H1 (cell line): ENCODE results near the gene NEK3. TPM values are rescaled to one million over a fixed set of nuclear protein-coding genes. Genes with fewer than 3 reads are reported as not detected.
A peak's percentile ranks its signal among the peaks of the same experiment; 100 is the strongest.
"Not testable (repeated sequence)": the region's sequence is repeated elsewhere in the genome, so short reads cannot be mapped to it uniquely, and the experiment has no call there.

ENCODE experiments used
- CTCF ChIA-PET: fragments of 300-600 bp; sonication (Branson Sonifier 250); formaldehyde crosslinking; loops from one replicate; lab custom pipeline; 2021; ENCODE audit not compliant: partially characterized antibody; lab: Charles Lee
- POLR2A ChIA-PET: fragments of 300-600 bp; sonication (Branson Sonifier 250); formaldehyde crosslinking; loops from one replicate; lab custom pipeline; 2021; ENCODE audit warnings: inconsistent platforms; ENCODE audit not compliant: partially characterized antibody; lab: Charles Lee
- DNase-seq, 2 experiments: peaks; one replicate each; pipeline versions ENCODE4 v3.0.0 to v3.0.0-alpha.2; 2010 to 2022; ENCODE audit warnings: low spot score in 2 of 2, low read depth in 1 of 2, mixed read lengths in 1 of 2
- FAIRE-seq: peaks from 2 replicates; lab custom pipeline; 2011; peaks lifted over from hg19 to GRCh38; lab: Jason Lieb, UNC
- H2AFZ ChIP-seq: 2 replicates; pipeline ENCODE4 v1.8.1; 2012; ENCODE audit warnings: low read length, inconsistent platforms
- H2AK5ac ChIP-seq: 2 replicates; pipeline ENCODE4 v1.6.1; 2013; ENCODE audit warnings: low read depth, low read length
- H2BK120ac ChIP-seq: replicated peaks from 2 replicates; pipeline ENCODE3; 2013; ENCODE audit warnings: low read depth, low read length, inconsistent platforms
- H2BK12ac ChIP-seq: 2 replicates; pipeline ENCODE4 v1.6.1; 2013; ENCODE audit warnings: low read depth, low read length
- H2BK15ac ChIP-seq: 2 replicates; pipeline ENCODE4 v1.6.1; 2013; ENCODE audit warnings: low read length
- H2BK20ac ChIP-seq: 2 replicates; pipeline ENCODE4 v1.6.1; 2013; ENCODE audit warnings: low read length
- H2BK5ac ChIP-seq: 2 replicates; pipeline ENCODE4 v1.6.1; 2013; ENCODE audit warnings: low read depth, low read length
- H3K14ac ChIP-seq: 2 replicates; pipeline ENCODE4 v1.6.1; 2013; ENCODE audit warnings: inconsistent platforms; ENCODE audit not compliant: insufficient read length
- H3K18ac ChIP-seq: 2 replicates; pipeline ENCODE4 v1.6.1; 2013; ENCODE audit warnings: low read length; ENCODE audit errors: extremely low read depth
- H3K23ac ChIP-seq: 2 replicates; pipeline ENCODE4 v1.6.1; 2013; ENCODE audit warnings: inconsistent platforms; ENCODE audit not compliant: insufficient read length
- H3K23me2 ChIP-seq: 2 replicates; pipeline ENCODE4 v1.6.1; 2013; ENCODE audit warnings: low read depth, low read length
- H3K27ac ChIP-seq: 2 replicates; pipeline ENCODE4 v1.6.1; 2011; ENCODE audit warnings: low read depth, low read length, inconsistent platforms
- H3K27me3 ChIP-seq, 4 experiments: replicated peaks in 1 of 4; 1 replicate in 1 of 4; 2 replicates in 3 of 4; pipeline versions ENCODE4 v1.6.1 to v1.8.1; 2011 to 2013; ENCODE audit warnings: low read length in 3 of 4, mild to moderate bottlenecking in 3 of 4, inconsistent platforms in 2 of 4, mixed read lengths in 2 of 4, moderate library complexity in 1 of 4; ENCODE audit not compliant: control insufficient read depth in 3 of 4, insufficient read depth in 3 of 4; ENCODE audit errors: extremely low read depth in 1 of 4
- H3K36me3 ChIP-seq, 4 experiments: 2 replicates each; pipeline versions ENCODE4 v1.6.1 to v1.8.1; 2011 to 2013; ENCODE audit warnings: mild to moderate bottlenecking in 4 of 4, low read length in 3 of 4, moderate library complexity in 2 of 4, control low read depth in 1 of 4, inconsistent platforms in 1 of 4; ENCODE audit not compliant: insufficient read depth in 4 of 4, control insufficient read depth in 2 of 4
- H3K4ac ChIP-seq: replicated peaks from 2 replicates; pipeline ENCODE3; 2013; ENCODE audit warnings: low read length, low read depth, mixed read lengths, inconsistent platforms; ENCODE audit not compliant: insufficient read length
- H3K4me1 ChIP-seq, 4 experiments: replicated peaks in 1 of 4; 1 replicate in 1 of 4; 2 replicates in 3 of 4; pipeline versions ENCODE4 v1.6.1 to v1.8.1; 2011 to 2013; ENCODE audit warnings: low read length in 3 of 4, inconsistent platforms in 2 of 4, mixed read lengths in 1 of 4; ENCODE audit not compliant: insufficient read depth in 4 of 4, control insufficient read depth in 3 of 4
- H3K4me2 ChIP-seq, 2 experiments: 2 replicates each; pipeline versions ENCODE4 v1.6.1 to v1.8.1; 2011 to 2013; ENCODE audit warnings: low read depth in 2 of 2, low read length in 2 of 2, control low read depth in 1 of 2, inconsistent platforms in 1 of 2, mild to moderate bottlenecking in 1 of 2; ENCODE audit not compliant: insufficient read depth in 1 of 2
- H3K4me3 ChIP-seq, 4 experiments: fragments of 200-600, 300-600 bp in 1 of 4; sonication (generic), shearing (Covaris generic), sonication (Bioruptor Twin) in 1 of 4; 2 replicates each; pipeline versions ENCODE4 v1.5.1 to v1.8.1; 2011 to 2016; ENCODE audit warnings: low read length in 4 of 4, low read depth in 3 of 4, control low read depth in 2 of 4, inconsistent platforms in 2 of 4, mild to moderate bottlenecking in 2 of 4, mixed read lengths in 1 of 4, moderate library complexity in 1 of 4; ENCODE audit not compliant: insufficient read depth in 2 of 4; ENCODE audit errors: extremely low read depth in 1 of 4
- H3K56ac ChIP-seq: replicated peaks from 2 replicates; pipeline ENCODE3; 2013; ENCODE audit warnings: low read depth, mild to moderate bottlenecking, mixed read lengths, low read length, inconsistent platforms; ENCODE audit not compliant: insufficient read length
- H3K79me1 ChIP-seq: 2 replicates; pipeline ENCODE4 v1.6.1; 2013; ENCODE audit warnings: low read depth, low read length, control low read depth
- H3K79me2 ChIP-seq, 2 experiments: 2 replicates each; pipeline versions ENCODE4 v1.6.1 to v1.8.1; 2012 to 2013; ENCODE audit warnings: low read length in 2 of 2, mild to moderate bottlenecking in 2 of 2, inconsistent platforms in 1 of 2; ENCODE audit not compliant: insufficient read depth in 2 of 2, control insufficient read depth in 1 of 2
- H3K9ac ChIP-seq, 4 experiments: replicated peaks in 1 of 4; 1 replicate in 1 of 4; 2 replicates in 3 of 4; pipeline versions ENCODE4 v1.6.1 to v1.8.1; 2011 to 2013; ENCODE audit warnings: low read depth in 3 of 4, low read length in 3 of 4, control low read depth in 2 of 4, mild to moderate bottlenecking in 2 of 4, moderate library complexity in 2 of 4, inconsistent platforms in 1 of 4; ENCODE audit errors: extremely low read depth in 1 of 4
- H3K9me3 ChIP-seq, 2 experiments: 2 replicates each; pipeline versions ENCODE4 v1.6.1 to v1.8.1; 2012 to 2013; ENCODE audit warnings: mild to moderate bottlenecking in 2 of 2, moderate library complexity in 2 of 2, control low read depth in 1 of 2, inconsistent platforms in 1 of 2, low read depth in 1 of 2, low read length in 1 of 2, mixed read lengths in 1 of 2; ENCODE audit not compliant: insufficient read depth in 2 of 2
- H4K20me1 ChIP-seq, 2 experiments: replicated peaks in 1 of 2; 2 replicates each; pipeline versions ENCODE3 to v1.8.1; 2011 to 2013; ENCODE audit warnings: inconsistent platforms in 2 of 2, low read length in 2 of 2, mild to moderate bottlenecking in 1 of 2; ENCODE audit not compliant: insufficient read depth in 2 of 2, control insufficient read depth in 1 of 2
- H4K5ac ChIP-seq: 2 replicates; pipeline ENCODE4 v1.6.1; 2013; ENCODE audit warnings: low read length, low read depth, mixed read lengths, inconsistent platforms; ENCODE audit not compliant: insufficient read length
- H4K8ac ChIP-seq: 2 replicates; pipeline ENCODE4 v1.8.0; 2013; ENCODE audit warnings: mild to moderate bottlenecking, moderate library complexity, low read length, inconsistent platforms; ENCODE audit not compliant: insufficient read depth; ENCODE audit errors: extremely low read depth
- H4K91ac ChIP-seq: replicated peaks from 2 replicates; pipeline ENCODE3; 2013; ENCODE audit warnings: low read length, mixed read lengths, inconsistent platforms; ENCODE audit not compliant: insufficient read length
- CEBPB ChIP-seq: IDR thresholded peaks from 2 replicates; pipeline ENCODE4 v1.6.1; 2012; ENCODE audit warnings: low read depth, low read length
- WGBS, 2 experiments: shearing (Covaris generic) in 1 of 2; methylation state at CpG; one replicate each; pipeline versions ENCODE4 v1.1.6 to v1.1.7; 2013 to 2015; ENCODE audit warnings: low lambda C conversion rate in 2 of 2, mixed read lengths in 2 of 2, inconsistent platforms in 1 of 2, low coverage in 1 of 2, missing lambda C conversion rate in 1 of 2; ENCODE audit not compliant: insufficient replicate concordance in 2 of 2, insufficient coverage in 1 of 2, insufficient read length in 1 of 2; ENCODE audit errors: extremely low coverage in 1 of 2, missing lambda C conversion rate in 1 of 2; 5-methylcytosine and 5-hydroxymethylcytosine counted together
- polyA plus RNA-seq, 7 experiments: library from polyadenylated mRNA; depleted of rRNA in 3 of 7; stranded (reverse) in 5 of 7; unstranded in 2 of 7; fragments of >200 nt in 5 of 7; fragments of 200-250 nt in 2 of 7; gene quantifications; 1 replicate in 5 of 7; 2 replicates in 1 of 7; 4 replicates in 1 of 7; pipeline versions ENCODE4 v1.2.1 to v1.2.3, GENCODE V29; 2011 to 2013; ENCODE audit warnings: missing spikeins in 2 of 7, mixed read lengths in 2 of 7
- total RNA-seq: library from RNA; stranded (reverse); fragmentation: NEBNext Ultra II Directional; extraction: Animal tissue kit (Norgen Biotek cat#: 25700); gene quantifications from 2 replicates; pipeline ENCODE4 v1.2.1, GENCODE V29; 2021

Gene NEK3
- total and polyA plus RNA-seq, 2 of the 8 experiments (the other 6 are each of a cell fraction or from before 2014, with no cell fraction given) = 11.4 to 26.0 TPM

GRCh38 chr13:52102423-52102822 is 57.0 kb downstream of the NEK3 start:
- whole genome bisulfite sequencing, 2 experiments = 100% methylated on average over 3 of the region's 3 CpGs; no CpG with 5 or more reads in 1 of the 2 experiments
- FAIRE-seq, H3K9me3 ChIP-seq, H2BK15ac ChIP-seq, H3K4me2 ChIP-seq, H2BK12ac ChIP-seq, H2AFZ ChIP-seq, H4K8ac ChIP-seq, H2AK5ac ChIP-seq, H4K5ac ChIP-seq, H3K79me2 ChIP-seq, DNase-seq, H4K91ac ChIP-seq, H3K79me1 ChIP-seq, H3K9ac ChIP-seq, H4K20me1 ChIP-seq, H3K36me3 ChIP-seq, H3K4ac ChIP-seq, H3K27ac ChIP-seq, H3K23ac ChIP-seq, H3K23me2 ChIP-seq, H3K27me3 ChIP-seq, H2BK20ac ChIP-seq, H2BK5ac ChIP-seq, POLR2A ChIA-PET, H3K56ac ChIP-seq, H3K14ac ChIP-seq, H2BK120ac ChIP-seq, H3K4me3 ChIP-seq, H3K4me1 ChIP-seq, H3K18ac ChIP-seq: not testable (repeated sequence)
- CTCF ChIA-PET = interaction anchor here (0.9 to 1.4 kb wide), 5 partner anchors 9 to 101 kb away, joined by 3 to 4 read pairs (median 3); no protein-coding TSS in a partner anchor
- TF ChIP-seq CEBPB = peak; percentile 67
